Measurements from ENCODE around the gene MLLT6. TPM values are rescaled to one million over a fixed set of nuclear protein-coding genes. Genes with fewer than 3 reads are reported as not detected.
A peak's percentile ranks its signal among the peaks of the same experiment; 100 is the strongest.

The MLLT6 gene
- total and polyA plus RNA-seq, 2 of the 13 experiments (the other 11 are each of a cell fraction or from before 2014, with no cell fraction given): 50.7 to 69.5 TPM

- Histone ChIP-seq H3K9me3 (ENCODE audit: low read length) (no peaks in the 10 kb centered on the region), H2AFZ (ENCODE audit: low read length) (no peak overlapping the region), H3K9ac (ENCODE audit: insufficient read depth, low read depth, low read length) (no peak overlapping the region), H3K27ac (ENCODE audit: extremely low read length, insufficient read depth, low read length) (no peak overlapping the region), H3K36me3 (replicated peaks in 1 of 2; ENCODE audit: control insufficient read depth in 1 of 2, insufficient read depth in 2 of 2, low read length in 2 of 2) (no peaks in the 10 kb centered on the region), H3K4me3 (replicated peaks in 1 of 3; ENCODE audit: insufficient read depth in 1 of 3, low read depth in 2 of 3, low read length in 3 of 3) (no peak overlapping the region), H3K79me2 (ENCODE audit: insufficient read depth, low read length) (peaks cover under 1% of the 10 kb centered on the region), H3K27me3 (ENCODE audit: control insufficient read depth in 1 of 2, insufficient read depth in 2 of 2, low read length in 2 of 2) (peaks cover 7 to 28% of the 10 kb centered on the region in 2 experiments; a peak in 4 of 5 replicates), H3K4me2 (ENCODE audit: low read depth, low read length) (no peak overlapping the region), H3K4me1 (ENCODE audit: insufficient read depth, low read length) (peaks cover 75% of the 10 kb centered on the region), H4K20me1 (ENCODE audit: insufficient read depth, low read length) (peaks cover under 1% of the 10 kb centered on the region; the same call in 1 of the 2 replicates)
- DNase-seq (ENCODE audit: low spot score) (peak; percentile 79), FAIRE-seq (no peak), ATAC-seq (peak; percentile 50)
- intact Hi-C loops (cut with micrococcal nuclease; ENCODE audit: unreplicated experiment): loop anchor here (1.0 to 10.0 kb wide), 5 partner anchors 83 to 242 kb away; partner anchors contain the start of gene ARHGAP23
- in situ Hi-C loops (cut with HindIII; ENCODE audit: extremely low pct_ligation_motif_present, low pct_unique_long_range_greater_than_20kb): loop anchor here (5.0 to 10.0 kb wide), 3 partner anchors 110 to 242 kb away; partner anchors contain the start of gene ARHGAP23
- WGBS (ENCODE audit: low lambda C conversion rate): 34% methylated on average over 7 of the region's 7 CpGs
- BruUV-seq (replicated peaks): no TSS peak
- POLR2A ChIA-PET: interaction anchor here (0.6 to 2.0 kb wide), 9 partner anchors 9 to 158 kb away, joined by 3 to 10 read pairs (median 5); partner anchors contain the start of gene SRCIN1
- CTCF ChIA-PET (ENCODE audit: low intra/inter-chr PET ratio, low total read pairs): interaction anchor here (1.2 to 7.0 kb wide), 11 partner anchors 46 to 223 kb away, joined by 3 to 73 read pairs (median 9); partner anchors contain the start of gene SRCIN1
- TF ChIP-seq ETV5 (CRISPR knock-in tag; IDR thresholded peaks at IDR 0.05; ENCODE audit: borderline replicate concordance) (peak; percentile 59; the same call in 1 of the 2 replicates), LBX2 (CRISPR knock-in tag; IDR thresholded peaks at IDR 0.05; ENCODE audit: borderline replicate concordance) (no peak), SMAD1 (CRISPR knock-in tag; IDR thresholded peaks at IDR 0.05; ENCODE audit: borderline replicate concordance, low read depth) (no peak), AGO1 (IDR thresholded peaks at IDR 0.05; ENCODE audit: low read depth, low read length, poor library complexity, severe bottlenecking) (no peak), HNRNPL (IDR thresholded peaks at IDR 0.05; ENCODE audit: low read depth, low read length) (no peak), CBX5 (CRISPR knock-in tag; IDR thresholded peaks at IDR 0.05; ENCODE audit: borderline replicate concordance) (peak; percentile 91), ZNF235 (CRISPR knock-in tag; IDR thresholded peaks at IDR 0.05; ENCODE audit: borderline replicate concordance) (no peak), EED (CRISPR knock-in tag; IDR thresholded peaks at IDR 0.05) (no peak), ZNF10 (CRISPR knock-in tag; IDR thresholded peaks at IDR 0.05; ENCODE audit: borderline replicate concordance, low read depth) (no peak), ZGPAT (CRISPR knock-in tag; IDR thresholded peaks at IDR 0.05) (peak; percentile 61; the same call in 1 of the 2 replicates), NFE2L2 (IDR thresholded peaks at IDR 0.05; ENCODE audit: low read length) (no peak), ZNF83 (CRISPR knock-in tag; IDR thresholded peaks at IDR 0.05; ENCODE audit: borderline replicate concordance) (no peak)
- TF ChIP-seq, protein P1, sequence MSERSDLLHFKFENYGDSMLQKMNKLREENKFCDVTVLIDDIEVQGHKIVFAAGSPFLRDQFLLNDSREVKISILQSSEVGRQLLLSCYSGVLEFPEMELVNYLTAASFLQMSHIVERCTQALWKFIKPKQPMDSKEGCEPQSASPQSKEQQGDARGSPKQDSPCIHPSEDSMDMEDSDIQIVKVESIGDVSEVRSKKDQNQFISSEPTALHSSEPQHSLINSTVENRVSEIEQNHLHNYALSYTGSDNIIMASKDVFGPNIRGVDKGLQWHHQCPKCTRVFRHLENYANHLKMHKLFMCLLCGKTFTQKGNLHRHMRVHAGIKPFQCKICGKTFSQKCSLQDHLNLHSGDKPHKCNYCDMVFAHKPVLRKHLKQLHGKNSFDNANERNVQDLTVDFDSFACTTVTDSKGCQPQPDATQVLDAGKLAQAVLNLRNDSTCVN (CRISPR knock-in tag; IDR thresholded peaks at IDR 0.05; ENCODE audit: borderline replicate concordance): peak; percentile 50; the same call in 1 of the 2 replicates
- TF ChIP-seq, protein P2, sequence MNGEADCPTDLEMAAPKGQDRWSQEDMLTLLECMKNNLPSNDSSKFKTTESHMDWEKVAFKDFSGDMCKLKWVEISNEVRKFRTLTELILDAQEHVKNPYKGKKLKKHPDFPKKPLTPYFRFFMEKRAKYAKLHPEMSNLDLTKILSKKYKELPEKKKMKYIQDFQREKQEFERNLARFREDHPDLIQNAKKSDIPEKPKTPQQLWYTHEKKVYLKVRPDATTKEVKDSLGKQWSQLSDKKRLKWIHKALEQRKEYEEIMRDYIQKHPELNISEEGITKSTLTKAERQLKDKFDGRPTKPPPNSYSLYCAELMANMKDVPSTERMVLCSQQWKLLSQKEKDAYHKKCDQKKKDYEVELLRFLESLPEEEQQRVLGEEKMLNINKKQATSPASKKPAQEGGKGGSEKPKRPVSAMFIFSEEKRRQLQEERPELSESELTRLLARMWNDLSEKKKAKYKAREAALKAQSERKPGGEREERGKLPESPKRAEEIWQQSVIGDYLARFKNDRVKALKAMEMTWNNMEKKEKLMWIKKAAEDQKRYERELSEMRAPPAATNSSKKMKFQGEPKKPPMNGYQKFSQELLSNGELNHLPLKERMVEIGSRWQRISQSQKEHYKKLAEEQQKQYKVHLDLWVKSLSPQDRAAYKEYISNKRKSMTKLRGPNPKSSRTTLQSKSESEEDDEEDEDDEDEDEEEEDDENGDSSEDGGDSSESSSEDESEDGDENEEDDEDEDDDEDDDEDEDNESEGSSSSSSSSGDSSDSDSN (CRISPR knock-in tag; IDR thresholded peaks at IDR 0.05): no peak
Observed at GRCh38 chr17:38667099-38667786, 37.8 kb upstream of the MLLT6 start.

Data from HepG2 (cell line).